ENCODE results near the gene ACTN1. TPM values are rescaled to one million over a fixed set of nuclear protein-coding genes. Genes with fewer than 3 reads are reported as not detected.
A peak's percentile ranks its signal among the peaks of the same experiment; 100 is the strongest.

Gene ACTN1
- total and polyA plus RNA-seq, 10 of the 15 experiments (the other 5 are each of a cell fraction or from before 2014, with no cell fraction given): 0.14 to 39.4 (median 2.6) TPM

DNA sequence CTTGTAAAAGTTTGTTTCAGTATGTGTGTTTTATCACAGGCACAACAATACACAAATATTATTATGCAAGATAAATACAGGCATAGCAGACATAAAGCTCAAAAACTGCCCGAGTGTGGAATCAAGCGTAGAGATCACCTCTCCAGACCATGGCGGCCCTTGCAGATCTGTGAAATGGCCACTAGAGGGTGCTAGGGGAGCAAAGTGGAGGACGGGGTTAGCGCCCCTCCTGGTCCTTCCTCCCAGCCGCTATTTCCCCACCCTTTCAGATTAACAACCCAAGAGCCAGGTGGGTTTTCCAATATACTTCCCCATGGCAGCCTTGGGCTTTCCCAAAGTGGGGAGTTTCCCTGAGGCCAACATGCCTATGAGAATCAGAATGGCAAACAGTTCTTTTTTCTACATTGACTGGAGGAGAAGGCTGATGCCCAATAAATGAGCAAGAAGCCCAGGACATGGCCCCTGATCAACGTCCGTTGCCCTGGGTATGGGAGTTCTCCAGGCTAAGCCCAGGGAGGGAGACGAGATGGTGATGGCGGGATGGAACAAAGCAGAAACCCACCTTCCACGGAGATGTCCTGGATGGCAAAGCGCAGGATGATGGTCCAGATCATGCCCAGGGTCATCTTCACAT is 67.4 kb downstream of the ACTN1 start (continued):
- TF ChIP-seq, protein P1, sequence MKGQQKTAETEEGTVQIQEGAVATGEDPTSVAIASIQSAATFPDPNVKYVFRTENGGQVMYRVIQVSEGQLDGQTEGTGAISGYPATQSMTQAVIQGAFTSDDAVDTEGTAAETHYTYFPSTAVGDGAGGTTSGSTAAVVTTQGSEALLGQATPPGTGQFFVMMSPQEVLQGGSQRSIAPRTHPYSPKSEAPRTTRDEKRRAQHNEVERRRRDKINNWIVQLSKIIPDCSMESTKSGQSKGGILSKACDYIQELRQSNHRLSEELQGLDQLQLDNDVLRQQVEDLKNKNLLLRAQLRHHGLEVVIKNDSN (IDR thresholded peaks at IDR 0.05; ENCODE audit: borderline replicate concordance, extremely low read length, insufficient read depth, low read depth, low read length): no peak
- TF ChIP-seq, protein P2, sequence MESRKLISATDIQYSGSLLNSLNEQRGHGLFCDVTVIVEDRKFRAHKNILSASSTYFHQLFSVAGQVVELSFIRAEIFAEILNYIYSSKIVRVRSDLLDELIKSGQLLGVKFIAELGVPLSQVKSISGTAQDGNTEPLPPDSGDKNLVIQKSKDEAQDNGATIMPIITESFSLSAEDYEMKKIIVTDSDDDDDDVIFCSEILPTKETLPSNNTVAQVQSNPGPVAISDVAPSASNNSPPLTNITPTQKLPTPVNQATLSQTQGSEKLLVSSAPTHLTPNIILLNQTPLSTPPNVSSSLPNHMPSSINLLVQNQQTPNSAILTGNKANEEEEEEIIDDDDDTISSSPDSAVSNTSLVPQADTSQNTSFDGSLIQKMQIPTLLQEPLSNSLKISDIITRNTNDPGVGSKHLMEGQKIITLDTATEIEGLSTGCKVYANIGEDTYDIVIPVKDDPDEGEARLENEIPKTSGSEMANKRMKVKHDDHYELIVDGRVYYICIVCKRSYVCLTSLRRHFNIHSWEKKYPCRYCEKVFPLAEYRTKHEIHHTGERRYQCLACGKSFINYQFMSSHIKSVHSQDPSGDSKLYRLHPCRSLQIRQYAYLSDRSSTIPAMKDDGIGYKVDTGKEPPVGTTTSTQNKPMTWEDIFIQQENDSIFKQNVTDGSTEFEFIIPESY (IDR thresholded peaks at IDR 0.05): no peak
- 0 out of 2 replicates have a peak, but pooled peaks have one; percentile 26 for TF ChIP-seq IRF4 (IDR thresholded peaks at IDR 0.05; ENCODE audit: low read depth, low read length)

- BruUV-seq (replicated peaks): no TSS peak
- peak; percentile 54 for ATAC-seq
Observed at GRCh38 chr14:68910540-68910939, 68.6 kb downstream of the ACTN1 start.

More at GRCh38 chr14:68910540-68910939, 68.6 kb downstream of the ACTN1 start:
- peaks cover 0 to 8% of the 10 kb centered on the region in 2 experiments; a peak in 2 of 4 replicates for H3K36me3 ChIP-seq (ENCODE audit: control insufficient read depth in 2 of 2, insufficient read depth in 2 of 2, low read length in 1 of 2)
- no peak for FAIRE-seq
- H3K9me3 ChIP-seq (replicated peaks; ENCODE audit: control insufficient read depth, insufficient read depth, low read length): no peaks in the 10 kb centered on the region
- H3K79me2 ChIP-seq (ENCODE audit: control insufficient read depth, insufficient read depth, low read length): no peaks in the 10 kb centered on the region
- ChIA-PET CTCF (interaction anchor here (0.6 to 4.2 kb wide), 28 partner anchors 8 to 1104 kb away, joined by 3 to 72 read pairs (median 6); no protein-coding TSS in a partner anchor), SMC1A (ENCODE audit: uncharacterized antibody, unreplicated experiment) (interaction anchor here (1.0 to 4.2 kb wide), 11 partner anchors 47 to 966 kb away, joined by 3 to 45 read pairs (median 6); no protein-coding TSS in a partner anchor), RAD21 (ENCODE audit: unreplicated experiment) (interaction anchor here (1.0 to 2.4 kb wide), 7 partner anchors 8 to 1026 kb away, joined by 3 to 23 read pairs (median 4); no protein-coding TSS in a partner anchor), POLR2A (no interaction called here)
- in situ Hi-C loops (cut with MboI): loop anchor here (5.0 kb wide), 1 partner anchor 187 kb away; no protein-coding TSS in a partner anchor
- no peak overlapping the region for H3K4me3 ChIP-seq
- intact Hi-C loops (cut with micrococcal nuclease; ENCODE audit: unreplicated experiment): no loop called here
- no peak for DNase-seq (ENCODE audit: low read depth, low spot score)
- no peak overlapping the region; the same call in 1 of the 2 replicates for H2AFZ ChIP-seq (ENCODE audit: control insufficient read depth, low read depth, low read length)
- H3K27ac ChIP-seq (ENCODE audit: control insufficient read depth, insufficient read depth): no peak overlapping the region
- H3K4me1 ChIP-seq (ENCODE audit: control insufficient read depth, insufficient read depth, low read length): no peaks in the 10 kb centered on the region
- no peak overlapping the region for H3K9ac ChIP-seq (ENCODE audit: control insufficient read depth, insufficient read depth, low read length)
- WGBS (ENCODE audit: insufficient coverage, insufficient replicate concordance, low lambda C conversion rate, missing lambda C conversion rate): 4% methylated on average over 9 of the region's 9 CpGs
- H4K20me1 ChIP-seq (ENCODE audit: control insufficient read depth, insufficient read depth): no peaks in the 10 kb centered on the region
- no peak for TF ChIP-seq EP300 (IDR thresholded peaks at IDR 0.05; ENCODE audit: borderline replicate concordance in 1 of 2, control insufficient read depth in 1 of 2, low read depth in 2 of 2, low read length in 2 of 2)
- TF ChIP-seq CHD2 (IDR thresholded peaks at IDR 0.05; ENCODE audit: borderline replicate concordance, low read depth, low read length): peak; percentile 15; the same call in 1 of the 2 replicates
- no peak for TF ChIP-seq DPF2 (IDR thresholded peaks at IDR 0.05)
- TF ChIP-seq CBFB (IDR thresholded peaks at IDR 0.05; ENCODE audit: low read depth): no peak
- H3K4me2 ChIP-seq (ENCODE audit: control insufficient read depth, insufficient read depth): no peak overlapping the region
- H3K27me3 ChIP-seq (replicated peaks in 1 of 2; ENCODE audit: control insufficient read depth in 2 of 2, insufficient read depth in 2 of 2, low read length in 1 of 2): no peaks in the 10 kb centered on the region

Data from GM12878 (cell line).